HepG2 (cell line): ENCODE results near the gene MPC1. TPM values are rescaled to one million over a fixed set of nuclear protein-coding genes. Genes with fewer than 3 reads are reported as not detected.
A peak's percentile ranks its signal among the peaks of the same experiment; 100 is the strongest.

Source experiments
- ATAC-seq: fragments of 200-7000 bp; cut with Tn5 transposase; 3 replicates; pipeline ENCODE4 v1.9.1; 2020; ENCODE audit warnings: mild to moderate bottlenecking, moderate library complexity
- BruUV-seq: library from RNA; stranded (reverse); fragments of 400-500 nt; replicated peaks from 2 replicates; lab custom pipeline; 2021; lab: Mats Ljungman, UMichigan
- CTCF ChIA-PET: fragments of 300-600 bp; formaldehyde crosslinking; extraction: SDS; loops from one replicate; lab custom pipeline; 2021; ENCODE audit warnings: low total read pairs, inconsistent platforms, low intra/inter-chr PET ratio; lab: Yijun Ruan, JAX
- POLR2A ChIA-PET: fragments of 350-600 bp; sonication (Branson Sonifier 250); formaldehyde crosslinking; loops from one replicate; lab custom pipeline; 2020; ENCODE audit warnings: antibody characterized with exemption, inconsistent platforms; lab: Yijun Ruan, JAX
- DNase-seq: peaks from one replicate; pipeline ENCODE4 v3.0.0-alpha.2; 2015; ENCODE audit warnings: low spot score
- FAIRE-seq: peaks from 3 replicates; lab custom pipeline; 2011; peaks lifted over from hg19 to GRCh38; lab: Jason Lieb, UNC
- H2AFZ ChIP-seq: one replicate; pipeline ENCODE4 v1.6.1; 2011; ENCODE audit warnings: low read length, inconsistent platforms
- H3K27ac ChIP-seq: fragments of 300-600 bp; 3 replicates; pipeline ENCODE4 v1.8.0; 2011; ENCODE audit warnings: mixed run types, mild to moderate bottlenecking, mixed read lengths, low read length, inconsistent platforms; ENCODE audit not compliant: insufficient read depth; ENCODE audit errors: extremely low read length
- H3K27me3 ChIP-seq, 2 experiments: fragments of 200-600 bp in 1 of 2; 2 replicates in 1 of 2; 3 replicates in 1 of 2; pipeline versions ENCODE4 v1.6.0 to v1.8.0; 2011; ENCODE audit warnings: low read length in 2 of 2, mild to moderate bottlenecking in 2 of 2, moderate library complexity in 2 of 2, inconsistent platforms in 1 of 2; ENCODE audit not compliant: insufficient read depth in 2 of 2, control insufficient read depth in 1 of 2
- H3K36me3 ChIP-seq, 2 experiments: fragments of 200-600 bp in 1 of 2; replicated peaks in 1 of 2; 2 replicates in 1 of 2; 3 replicates in 1 of 2; pipeline versions ENCODE4 v1.5.1 to v1.8.0; 2011; ENCODE audit warnings: low read length in 2 of 2, inconsistent platforms in 1 of 2; ENCODE audit not compliant: insufficient read depth in 2 of 2, control insufficient read depth in 1 of 2
- H3K4me1 ChIP-seq: 2 replicates; pipeline ENCODE4 v1.5.1; 2012; ENCODE audit warnings: low read length, inconsistent platforms; ENCODE audit not compliant: insufficient read depth
- H3K4me2 ChIP-seq: 2 replicates; pipeline ENCODE4 v1.6.0; 2011; ENCODE audit warnings: low read depth, low read length, inconsistent platforms
- H3K4me3 ChIP-seq, 3 experiments: fragments of 200-600 bp in 1 of 3; sonication (generic), shearing (Covaris generic) in 1 of 3; replicated peaks in 1 of 3; 2 replicates each; pipeline ENCODE4 v1.5.1; 2011 to 2016; ENCODE audit warnings: low read length in 3 of 3, inconsistent platforms in 2 of 3, low read depth in 2 of 3, mild to moderate bottlenecking in 2 of 3, control low read depth in 1 of 3, mixed read lengths in 1 of 3; ENCODE audit not compliant: insufficient read depth in 1 of 3
- H3K79me2 ChIP-seq: one replicate; pipeline ENCODE4 v1.6.1; 2011; ENCODE audit warnings: low read length, inconsistent platforms; ENCODE audit not compliant: insufficient read depth
- H3K9ac ChIP-seq: 2 replicates; pipeline ENCODE4 v1.6.0; 2011; ENCODE audit warnings: mild to moderate bottlenecking, low read depth, low read length, inconsistent platforms; ENCODE audit not compliant: insufficient read depth
- H3K9me3 ChIP-seq: 2 replicates; pipeline ENCODE4 v1.5.1; 2012; ENCODE audit warnings: mild to moderate bottlenecking, low read length
- H4K20me1 ChIP-seq: 2 replicates; pipeline ENCODE4 v1.6.0; 2011; ENCODE audit warnings: inconsistent platforms, mild to moderate bottlenecking, low read length, moderate library complexity; ENCODE audit not compliant: insufficient read depth
- FOXA1 ChIP-seq, 2 experiments: fragments of 450-650 bp in 1 of 2; sonication (generic) in 1 of 2; formaldehyde crosslinking in 1 of 2; IDR thresholded peaks; 2 replicates each; pipeline versions ENCODE4 v1.4.0 to v1.6.1; 2016 to 2020; ENCODE audit warnings: missing genetic modification reagents in 1 of 2
- HOXA3 ChIP-seq: sonication (generic); formaldehyde crosslinking; IDR thresholded peaks from 2 replicates; pipeline ENCODE4 v1.5.0; 2020; ENCODE audit warnings: missing genetic modification reagents
- NCOA5 ChIP-seq: sonication (generic); formaldehyde crosslinking; IDR thresholded peaks from 2 replicates; pipeline ENCODE4 v1.4.0; 2020; ENCODE audit warnings: missing genetic modification reagents
- NRL ChIP-seq: sonication (generic); formaldehyde crosslinking; IDR thresholded peaks from 2 replicates; pipeline ENCODE4 v1.5.0; 2020; ENCODE audit warnings: missing genetic modification reagents, mild to moderate bottlenecking, moderate library complexity, borderline replicate concordance
- RNF2 ChIP-seq: fragments of 450-650 bp; conservative IDR thresholded peaks from 2 replicates; pipeline ENCODE4 v1.6.1; 2016; ENCODE audit warnings: low read depth
- SALL1 ChIP-seq: sonication (generic); formaldehyde crosslinking; IDR thresholded peaks from 2 replicates; pipeline ENCODE4 v1.8.0; 2022; ENCODE audit warnings: mild to moderate bottlenecking, missing genetic modification reagents
- SUZ12 ChIP-seq: fragments of 150-350 bp; IDR thresholded peaks from 2 replicates; pipeline ENCODE4 v1.6.1; 2014; ENCODE audit warnings: low read depth, low read length
- ZNF205 ChIP-seq: IDR thresholded peaks from 2 replicates; pipeline ENCODE4 v1.6.1; 2018; ENCODE audit warnings: missing biosample characterization, missing genetic modification reagents
- ZNF263 ChIP-seq: sonication (generic); formaldehyde crosslinking; IDR thresholded peaks from 2 replicates; pipeline ENCODE4 v1.4.0; 2020; ENCODE audit warnings: missing genetic modification reagents
- ZNF468 ChIP-seq: sonication (generic); formaldehyde crosslinking; IDR thresholded peaks from 2 replicates; pipeline ENCODE4 v1.8.0; 2022; ENCODE audit warnings: mild to moderate bottlenecking, moderate library complexity, missing genetic modification reagents
- ZNF782 ChIP-seq: sonication (generic); formaldehyde crosslinking; IDR thresholded peaks from 2 replicates; pipeline ENCODE4 v1.4.0; 2020; ENCODE audit warnings: missing genetic modification reagents, mild to moderate bottlenecking, borderline replicate concordance
- WGBS: methylation state at CpG from one replicate; pipeline ENCODE4 v1.1.6; 2017; ENCODE audit warnings: low lambda C conversion rate; 5-methylcytosine and 5-hydroxymethylcytosine counted together
- in situ Hi-C: cut with HindIII; loops from 2 replicates; pipeline ENCODE4 v1.10.0; 2017; ENCODE audit warnings: low pct_unique_long_range_greater_than_20kb; ENCODE audit not compliant: extremely low pct_ligation_motif_present
- intact Hi-C: fragments of 100-400 bp; cut with micrococcal nuclease; formaldehyde crosslinking; loops from one replicate; pipeline ENCODE4 v1.10.0; 2022; ENCODE audit not compliant: unreplicated experiment
- polyA plus RNA-seq, 8 experiments: library from polyadenylated mRNA; depleted of rRNA in 3 of 8; stranded (reverse) in 7 of 8; unstranded in 1 of 8; fragments of >200 nt; fragmentation: Illumina TruSeq in 4 of 8; extraction: Trizol in 4 of 8; gene quantifications; 2 replicates each; pipeline versions ENCODE4 v1.2.1 to v1.2.3, GENCODE V29; 2011 to 2016; ENCODE audit warnings: low read depth in 4 of 8, missing spikeins in 1 of 8, mixed read lengths in 1 of 8; ENCODE audit not compliant: insufficient read depth in 1 of 8
- total RNA-seq, 5 experiments: library from RNA; depleted of rRNA; stranded (reverse); fragments of >200 nt; fragmentation: Illumina TruSeq; extraction: Trizol; gene quantifications; 2 replicates each; pipeline ENCODE4 v1.2.3, GENCODE V29; 2016; ENCODE audit warnings: low read depth in 1 of 5
- TF ChIP-seq, protein P1 (sequence below): sonication (generic); formaldehyde crosslinking; IDR thresholded peaks from 2 replicates; pipeline ENCODE4 v1.5.1; 2020; ENCODE audit warnings: mild to moderate bottlenecking, missing genetic modification reagents, moderate library complexity
- TF ChIP-seq, protein P2 (sequence below): IDR thresholded peaks from 2 replicates; pipeline ENCODE4 v1.6.1; 2012; ENCODE audit warnings: inconsistent platforms

Gene MPC1
- total and polyA plus RNA-seq, 2 of the 13 experiments (the other 11 are each of a cell fraction or from before 2014, with no cell fraction given), result 189 to 214 TPM

DNA sequence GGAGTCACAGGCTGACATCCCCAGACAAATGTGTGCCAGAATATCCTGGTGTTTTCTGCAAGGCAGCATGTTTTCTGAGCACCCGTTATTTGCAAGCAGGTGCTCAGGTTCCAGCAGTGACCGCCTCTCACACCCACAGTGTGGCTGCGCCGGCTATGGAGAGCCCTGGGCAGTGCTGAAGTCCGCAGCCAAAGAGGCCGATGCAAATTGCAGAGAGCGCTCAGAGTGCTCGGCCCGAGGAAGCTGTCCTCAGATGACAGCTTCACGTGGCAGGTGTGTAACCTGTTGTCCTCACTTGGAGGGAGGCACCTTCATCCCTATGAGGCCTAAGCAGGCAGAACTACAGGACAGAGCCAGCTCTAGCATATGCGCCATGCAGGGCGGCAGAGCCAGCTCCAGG lies 23.5 kb upstream of the MPC1 start (continued):
- TF ChIP-seq, protein P1, sequence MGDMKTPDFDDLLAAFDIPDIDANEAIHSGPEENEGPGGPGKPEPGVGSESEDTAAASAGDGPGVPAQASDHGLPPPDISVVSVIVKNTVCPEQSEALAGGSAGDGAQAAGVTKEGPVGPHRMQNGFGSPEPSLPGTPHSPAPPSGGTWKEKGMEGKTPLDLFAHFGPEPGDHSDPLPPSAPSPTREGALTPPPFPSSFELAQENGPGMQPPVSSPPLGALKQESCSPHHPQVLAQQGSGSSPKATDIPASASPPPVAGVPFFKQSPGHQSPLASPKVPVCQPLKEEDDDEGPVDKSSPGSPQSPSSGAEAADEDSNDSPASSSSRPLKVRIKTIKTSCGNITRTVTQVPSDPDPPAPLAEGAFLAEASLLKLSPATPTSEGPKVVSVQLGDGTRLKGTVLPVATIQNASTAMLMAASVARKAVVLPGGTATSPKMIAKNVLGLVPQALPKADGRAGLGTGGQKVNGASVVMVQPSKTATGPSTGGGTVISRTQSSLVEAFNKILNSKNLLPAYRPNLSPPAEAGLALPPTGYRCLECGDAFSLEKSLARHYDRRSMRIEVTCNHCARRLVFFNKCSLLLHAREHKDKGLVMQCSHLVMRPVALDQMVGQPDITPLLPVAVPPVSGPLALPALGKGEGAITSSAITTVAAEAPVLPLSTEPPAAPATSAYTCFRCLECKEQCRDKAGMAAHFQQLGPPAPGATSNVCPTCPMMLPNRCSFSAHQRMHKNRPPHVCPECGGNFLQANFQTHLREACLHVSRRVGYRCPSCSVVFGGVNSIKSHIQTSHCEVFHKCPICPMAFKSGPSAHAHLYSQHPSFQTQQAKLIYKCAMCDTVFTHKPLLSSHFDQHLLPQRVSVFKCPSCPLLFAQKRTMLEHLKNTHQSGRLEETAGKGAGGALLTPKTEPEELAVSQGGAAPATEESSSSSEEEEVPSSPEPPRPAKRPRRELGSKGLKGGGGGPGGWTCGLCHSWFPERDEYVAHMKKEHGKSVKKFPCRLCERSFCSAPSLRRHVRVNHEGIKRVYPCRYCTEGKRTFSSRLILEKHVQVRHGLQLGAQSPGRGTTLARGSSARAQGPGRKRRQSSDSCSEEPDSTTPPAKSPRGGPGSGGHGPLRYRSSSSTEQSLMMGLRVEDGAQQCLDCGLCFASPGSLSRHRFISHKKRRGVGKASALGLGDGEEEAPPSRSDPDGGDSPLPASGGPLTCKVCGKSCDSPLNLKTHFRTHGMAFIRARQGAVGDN (CRISPR knock-in tag), result peak; percentile 49
- TF ChIP-seq, protein P2, sequence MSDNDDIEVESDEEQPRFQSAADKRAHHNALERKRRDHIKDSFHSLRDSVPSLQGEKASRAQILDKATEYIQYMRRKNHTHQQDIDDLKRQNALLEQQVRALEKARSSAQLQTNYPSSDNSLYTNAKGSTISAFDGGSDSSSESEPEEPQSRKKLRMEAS, result 0 out of 2 replicates have a peak, but pooled peaks have one; percentile 22
- TF ChIP-seq HOXA3 (CRISPR knock-in tag) (0 out of 2 replicates have a peak, but pooled peaks have one; percentile 24), RNF2 (0 out of 2 replicates have a peak, but pooled peaks have one; percentile 28), NCOA5 (CRISPR knock-in tag) (no peak), SALL1 (CRISPR knock-in tag) (peak; percentile 45; the same call in 1 of the 2 replicates), ZNF205 (0 out of 2 replicates have a peak, but pooled peaks have one; percentile 28), ZNF263 (CRISPR knock-in tag) (peak; percentile 76), SUZ12 (no peak)

DNA sequence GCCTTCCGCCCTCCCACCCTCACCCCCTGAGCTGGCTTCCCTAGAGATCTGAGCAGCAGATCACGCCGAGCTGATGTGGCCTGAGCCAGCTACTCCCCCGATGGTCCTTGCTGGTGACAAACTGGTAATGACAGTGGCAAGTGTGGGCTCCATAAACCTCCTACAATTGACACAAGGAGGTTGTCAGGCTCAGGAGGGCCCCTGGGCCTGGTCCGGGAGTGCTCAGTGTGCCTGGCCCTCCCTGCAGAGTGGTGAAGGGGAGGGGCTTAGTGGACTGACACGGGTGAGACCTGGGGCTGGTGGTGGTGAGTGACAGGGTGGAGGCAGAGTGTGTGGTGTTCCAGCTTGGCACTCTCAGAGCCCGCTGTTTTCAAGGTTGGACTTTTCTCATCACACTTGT lies 22.6 kb upstream of the MPC1 start:
- no peak for FAIRE-seq
- ATAC-seq, result 0 out of 3 replicates have a peak, but pooled peaks have one; percentile 1
- WGBS, result 18% methylated on average over 7 of the region's 7 CpGs
- no peak overlapping the region for H2AFZ ChIP-seq
- H3K27ac ChIP-seq, result no peak overlapping the region
- in situ Hi-C loops, result no loop called here
- H3K36me3 ChIP-seq, result no peaks in the 10 kb centered on the region
- H4K20me1 ChIP-seq, result no peaks in the 10 kb centered on the region
- H3K9me3 ChIP-seq, result no peaks in the 10 kb centered on the region
- no peak for DNase-seq
- ChIA-PET POLR2A (interaction anchor here (0.7 kb wide), 1 partner anchor 45 kb away, joined by 3 read pairs; no protein-coding TSS in a partner anchor), CTCF (no interaction called here)
- no peak overlapping the region for H3K4me3 ChIP-seq
- H3K4me1 ChIP-seq, result peaks cover 44% of the 10 kb centered on the region
- no TSS peak for BruUV-seq
- intact Hi-C loops, result no loop called here
- H3K9ac ChIP-seq, result no peak overlapping the region
- H3K27me3 ChIP-seq, result peaks cover 5 to 55% of the 10 kb centered on the region in 2 experiments
- H3K4me2 ChIP-seq, result no peak overlapping the region
- H3K79me2 ChIP-seq, result no peaks in the 10 kb centered on the region
- TF ChIP-seq FOXA1 (IDR thresholded peaks at IDR 0.05) (no peak), FOXA1 (CRISPR knock-in tag; IDR thresholded peaks at IDR 0.05) (no peak), ZNF782 (CRISPR knock-in tag) (0 out of 2 replicates have a peak, but pooled peaks have one; percentile 10), ZNF468 (CRISPR knock-in tag) (no peak), NRL (CRISPR knock-in tag) (0 out of 2 replicates have a peak, but pooled peaks have one; percentile 26)
